Liver (tissue), 9 donors: ENCODE measurements around the gene TEKT2. TPM values are rescaled to one million over a fixed set of nuclear protein-coding genes. Genes with fewer than 3 reads are reported as not detected.

Experiments used
- DNase-seq: peaks from one replicate; pipeline ENCODE4 v3.0.0-alpha.2; 2017; ENCODE audit warnings: low spot score
- H3K27ac ChIP-seq, 2 donors: one replicate each; pipeline ENCODE4 v1.7.0; 2013; ENCODE audit warnings: inconsistent platforms in 2 of 2, low read length in 2 of 2, control low read depth in 1 of 2, low read depth in 1 of 2, mild to moderate bottlenecking in 1 of 2
- H3K27me3 ChIP-seq, 4 donors: one replicate each; pipeline versions ENCODE4 v1.6.1 to v1.7.0; 2013; ENCODE audit warnings: low read length in 3 of 4, inconsistent platforms in 1 of 4, mild to moderate bottlenecking in 1 of 4, moderate library complexity in 1 of 4; ENCODE audit not compliant: control insufficient read depth in 4 of 4, insufficient read depth in 4 of 4
- H3K36me3 ChIP-seq, 4 donors: one replicate each; pipeline versions ENCODE4 v1.6.1 to v1.7.0; 2013; ENCODE audit warnings: low read length in 3 of 4, mild to moderate bottlenecking in 3 of 4, low read depth in 1 of 4, moderate library complexity in 1 of 4; ENCODE audit not compliant: control insufficient read depth in 4 of 4, insufficient read depth in 3 of 4
- H3K4me1 ChIP-seq, 4 donors: one replicate each; pipeline versions ENCODE4 v1.6.1 to v1.7.0; 2013; ENCODE audit warnings: low read length in 3 of 4, mild to moderate bottlenecking in 3 of 4, moderate library complexity in 1 of 4; ENCODE audit not compliant: control insufficient read depth in 4 of 4, insufficient read depth in 4 of 4
- H3K4me3 ChIP-seq, 3 donors: one replicate each; pipeline versions ENCODE4 v1.6.1 to v1.7.0; 2013; ENCODE audit warnings: low read length in 3 of 3, control low read depth in 1 of 3, low read depth in 1 of 3, mild to moderate bottlenecking in 1 of 3
- H3K9ac ChIP-seq, 2 donors: one replicate each; pipeline ENCODE4 v1.7.0; 2013; ENCODE audit warnings: low read length in 2 of 2, mild to moderate bottlenecking in 2 of 2, moderate library complexity in 2 of 2, control low read depth in 1 of 2, low read depth in 1 of 2
- H3K9me3 ChIP-seq, 4 donors: one replicate each; pipeline versions ENCODE4 v1.6.1 to v1.7.0; 2013; ENCODE audit warnings: low read length in 3 of 4; ENCODE audit not compliant: control insufficient read depth in 4 of 4
- ATF3 ChIP-seq: IDR thresholded peaks from 2 replicates; pipeline ENCODE4 v1.6.1; 2016; ENCODE audit warnings: antibody characterized with exemption
- EGR1 ChIP-seq, 2 donors: IDR thresholded peaks; 2 replicates each; pipeline ENCODE4 v1.6.1; 2016 to 2018; ENCODE audit warnings: antibody characterized with exemption in 2 of 2, low read depth in 2 of 2
- FOXA1 ChIP-seq: IDR thresholded peaks from 2 replicates; pipeline ENCODE4 v1.6.1; 2016; ENCODE audit warnings: antibody characterized with exemption
- FOXA2 ChIP-seq: IDR thresholded peaks from 2 replicates; pipeline ENCODE4 v1.6.1; 2016; ENCODE audit warnings: antibody characterized with exemption
- GABPA ChIP-seq, 2 donors: IDR thresholded peaks in 1 of 2; conservative IDR thresholded peaks in 1 of 2; 2 replicates each; pipeline ENCODE4 v1.6.1; 2016; ENCODE audit warnings: antibody characterized with exemption in 2 of 2, mild to moderate bottlenecking in 1 of 2, moderate library complexity in 1 of 2
- HNF4A ChIP-seq, 2 donors: conservative IDR thresholded peaks; 2 replicates each; pipeline ENCODE4 v1.6.1; 2016; ENCODE audit warnings: antibody characterized with exemption in 2 of 2, mild to moderate bottlenecking in 2 of 2
- HNF4G ChIP-seq: IDR thresholded peaks from 2 replicates; pipeline ENCODE4 v1.6.1; 2016; ENCODE audit warnings: antibody characterized with exemption
- JUND ChIP-seq, 2 donors: IDR thresholded peaks; 2 replicates each; pipeline ENCODE4 v1.6.1; 2016; ENCODE audit warnings: antibody characterized with exemption in 2 of 2
- NR2F2 ChIP-seq: IDR thresholded peaks from 2 replicates; pipeline ENCODE4 v1.6.1; 2016; ENCODE audit warnings: antibody characterized with exemption
- RAD21 ChIP-seq, 2 donors: IDR thresholded peaks; 2 replicates each; pipeline ENCODE4 v1.6.1; 2016; ENCODE audit warnings: antibody characterized with exemption in 2 of 2, mild to moderate bottlenecking in 2 of 2
- RXRA ChIP-seq, 2 donors: IDR thresholded peaks; 2 replicates each; pipeline ENCODE4 v1.6.1; 2017 to 2018; ENCODE audit warnings: antibody characterized with exemption in 2 of 2, mild to moderate bottlenecking in 1 of 2
- YY1 ChIP-seq: IDR thresholded peaks from 2 replicates; pipeline ENCODE4 v1.6.1; 2016; ENCODE audit warnings: antibody characterized with exemption, mild to moderate bottlenecking
- WGBS: extraction: QIAGEN DNeasy Blood & Tissue Kit; methylation state at CpG from one replicate; pipeline ENCODE4 v1.1.7; 2013; 5-methylcytosine and 5-hydroxymethylcytosine counted together
- polyA plus RNA-seq, 2 donors: library from polyadenylated mRNA; stranded (reverse) in 1 of 2; unstranded in 1 of 2; fragments of 200-250 nt in 1 of 2; fragments of >200 nt in 1 of 2; fragmentation: Nextera tagmentation in 1 of 2; extraction: Ambion mirVana in 1 of 2; gene quantifications; one replicate each; pipeline versions ENCODE4 v1.2.1 to v1.2.3, GENCODE V29; 2013 to 2015
- total RNA-seq, 2 donors: library from RNA; depleted of rRNA; stranded (reverse); fragments of >200 nt; gene quantifications; one replicate each; pipeline ENCODE4 v1.2.3, GENCODE V29; 2014
- TF ChIP-seq, protein P1 (sequence below): fragments of 150-350 bp; IDR thresholded peaks from 2 replicates; pipeline ENCODE4 v1.5.1; 2017; ENCODE audit warnings: improper control_type of control experiment, low read depth, low read length; ENCODE audit not compliant: missing input control
- TF ChIP-seq, protein P2 (sequence below): IDR thresholded peaks from 2 replicates; pipeline ENCODE4 v1.6.1; 2016; ENCODE audit warnings: antibody characterized with exemption
- TF ChIP-seq, protein P3 (sequence below): IDR thresholded peaks from 2 replicates; pipeline ENCODE4 v1.6.1; 2016; ENCODE audit warnings: antibody characterized with exemption, mild to moderate bottlenecking
- donor health status: healthy.
- donor health status: healthy.
- donor health status: healthy.
- donor health status: healthy.
- donor health status: healthy.

Gene TEKT2
- total and polyA plus RNA-seq, 4 donors: 0.14 to 0.17 TPM; not detected in 2

DNA sequence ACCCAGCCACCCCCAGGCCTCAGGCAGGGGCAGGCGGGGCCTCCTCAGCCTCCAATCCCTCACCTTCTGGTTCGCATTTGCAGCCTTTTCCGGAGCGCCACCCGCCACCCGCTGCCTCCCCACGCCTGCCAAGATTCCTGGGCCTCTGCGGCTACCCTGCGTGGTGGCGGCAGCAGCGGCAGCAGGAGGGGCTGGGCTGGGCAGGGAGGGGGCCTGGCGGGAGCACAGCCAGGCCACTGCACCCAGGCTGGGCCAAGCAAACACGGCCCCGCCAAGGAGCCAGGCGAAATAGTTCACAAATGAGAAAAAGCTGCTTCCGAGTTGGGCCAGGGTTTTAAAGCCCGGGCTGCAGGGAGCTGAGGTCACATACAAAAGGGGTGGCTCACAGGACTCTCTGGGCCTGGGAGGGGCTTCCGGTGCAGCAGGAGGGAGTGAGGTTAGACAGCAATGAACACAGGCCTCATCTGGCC, 31.3 kb downstream of the TEKT2 start:
- H3K9ac ChIP-seq: no peak overlapping the region
- WGBS: 83% methylated on average over 18 of the region's 18 CpGs
- no peaks in the 10 kb centered on the region for H3K9me3 ChIP-seq
- TF ChIP-seq HNF4A (conservative IDR thresholded peaks at IDR 0.05): no peak
- TF ChIP-seq FOXA1: no peak
- no peak for TF ChIP-seq HNF4G
- H3K27me3 ChIP-seq: no peaks in the 10 kb centered on the region
- H3K4me1 ChIP-seq: no peaks in the 10 kb centered on the region
- H3K4me3 ChIP-seq: no peak overlapping the region
- no peak for DNase-seq
- H3K36me3 ChIP-seq: no peaks in the 10 kb centered on the region
- H3K27ac ChIP-seq: no peak overlapping the region

- Histone ChIP-seq H3K27me3 (no peaks in the 10 kb centered on the region), H3K4me1 (no peaks in the 10 kb centered on the region), H3K9me3 (no peaks in the 10 kb centered on the region), H3K36me3 (no peaks in the 10 kb centered on the region), H3K9ac (no peak overlapping the region), H3K4me3 (no peak overlapping the region), H3K27ac (no peak overlapping the region)
- no peak for DNase-seq
- WGBS: 81% methylated on average over 5 of the region's 5 CpGs
- TF ChIP-seq RAD21 (IDR thresholded peaks at IDR 0.05) (no peak), JUND (IDR thresholded peaks at IDR 0.05) (no peak), NR2F2 (no peak), RXRA (IDR thresholded peaks at IDR 0.05) (no peak), GABPA (IDR thresholded peaks at IDR 0.05 in 1 of 2, conservative IDR thresholded peaks at IDR 0.05 in 1 of 2) (no peak), YY1 (no peak), EGR1 (IDR thresholded peaks at IDR 0.05; ENCODE audit: low read depth in 2 of 2) (no peak), ATF3 (no peak), FOXA2 (no peak)
- TF ChIP-seq, protein P1, sequence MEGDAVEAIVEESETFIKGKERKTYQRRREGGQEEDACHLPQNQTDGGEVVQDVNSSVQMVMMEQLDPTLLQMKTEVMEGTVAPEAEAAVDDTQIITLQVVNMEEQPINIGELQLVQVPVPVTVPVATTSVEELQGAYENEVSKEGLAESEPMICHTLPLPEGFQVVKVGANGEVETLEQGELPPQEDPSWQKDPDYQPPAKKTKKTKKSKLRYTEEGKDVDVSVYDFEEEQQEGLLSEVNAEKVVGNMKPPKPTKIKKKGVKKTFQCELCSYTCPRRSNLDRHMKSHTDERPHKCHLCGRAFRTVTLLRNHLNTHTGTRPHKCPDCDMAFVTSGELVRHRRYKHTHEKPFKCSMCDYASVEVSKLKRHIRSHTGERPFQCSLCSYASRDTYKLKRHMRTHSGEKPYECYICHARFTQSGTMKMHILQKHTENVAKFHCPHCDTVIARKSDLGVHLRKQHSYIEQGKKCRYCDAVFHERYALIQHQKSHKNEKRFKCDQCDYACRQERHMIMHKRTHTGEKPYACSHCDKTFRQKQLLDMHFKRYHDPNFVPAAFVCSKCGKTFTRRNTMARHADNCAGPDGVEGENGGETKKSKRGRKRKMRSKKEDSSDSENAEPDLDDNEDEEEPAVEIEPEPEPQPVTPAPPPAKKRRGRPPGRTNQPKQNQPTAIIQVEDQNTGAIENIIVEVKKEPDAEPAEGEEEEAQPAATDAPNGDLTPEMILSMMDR: no peak
- TF ChIP-seq, protein P2, sequence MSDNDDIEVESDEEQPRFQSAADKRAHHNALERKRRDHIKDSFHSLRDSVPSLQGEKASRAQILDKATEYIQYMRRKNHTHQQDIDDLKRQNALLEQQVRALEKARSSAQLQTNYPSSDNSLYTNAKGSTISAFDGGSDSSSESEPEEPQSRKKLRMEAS: no peak
Observed at GRCh38 chr1:36115931-36116330, 32.0 kb downstream of the TEKT2 start.

GRCh38 chr1:36116901-36117300, 33.0 kb downstream of the TEKT2 start:
- no peak for DNase-seq
- no peaks in the 10 kb centered on the region for H3K9me3 ChIP-seq
- H3K4me1 ChIP-seq: no peaks in the 10 kb centered on the region
- H3K27ac ChIP-seq: no peak overlapping the region
- no peaks in the 10 kb centered on the region for H3K27me3 ChIP-seq
- no peak overlapping the region for H3K4me3 ChIP-seq
- no peaks in the 10 kb centered on the region for H3K36me3 ChIP-seq
- WGBS: 90% methylated on average over 5 of the region's 5 CpGs
- no peak overlapping the region for H3K9ac ChIP-seq
- TF ChIP-seq, protein P2: no peak
- TF ChIP-seq GABPA (IDR thresholded peaks at IDR 0.05 in 1 of 2, conservative IDR thresholded peaks at IDR 0.05 in 1 of 2) (no peak), EGR1 (IDR thresholded peaks at IDR 0.05; ENCODE audit: low read depth in 2 of 2) (no peak), NR2F2 (no peak), RAD21 (IDR thresholded peaks at IDR 0.05) (no peak), FOXA1 (no peak), YY1 (no peak)
- TF ChIP-seq, protein P3, sequence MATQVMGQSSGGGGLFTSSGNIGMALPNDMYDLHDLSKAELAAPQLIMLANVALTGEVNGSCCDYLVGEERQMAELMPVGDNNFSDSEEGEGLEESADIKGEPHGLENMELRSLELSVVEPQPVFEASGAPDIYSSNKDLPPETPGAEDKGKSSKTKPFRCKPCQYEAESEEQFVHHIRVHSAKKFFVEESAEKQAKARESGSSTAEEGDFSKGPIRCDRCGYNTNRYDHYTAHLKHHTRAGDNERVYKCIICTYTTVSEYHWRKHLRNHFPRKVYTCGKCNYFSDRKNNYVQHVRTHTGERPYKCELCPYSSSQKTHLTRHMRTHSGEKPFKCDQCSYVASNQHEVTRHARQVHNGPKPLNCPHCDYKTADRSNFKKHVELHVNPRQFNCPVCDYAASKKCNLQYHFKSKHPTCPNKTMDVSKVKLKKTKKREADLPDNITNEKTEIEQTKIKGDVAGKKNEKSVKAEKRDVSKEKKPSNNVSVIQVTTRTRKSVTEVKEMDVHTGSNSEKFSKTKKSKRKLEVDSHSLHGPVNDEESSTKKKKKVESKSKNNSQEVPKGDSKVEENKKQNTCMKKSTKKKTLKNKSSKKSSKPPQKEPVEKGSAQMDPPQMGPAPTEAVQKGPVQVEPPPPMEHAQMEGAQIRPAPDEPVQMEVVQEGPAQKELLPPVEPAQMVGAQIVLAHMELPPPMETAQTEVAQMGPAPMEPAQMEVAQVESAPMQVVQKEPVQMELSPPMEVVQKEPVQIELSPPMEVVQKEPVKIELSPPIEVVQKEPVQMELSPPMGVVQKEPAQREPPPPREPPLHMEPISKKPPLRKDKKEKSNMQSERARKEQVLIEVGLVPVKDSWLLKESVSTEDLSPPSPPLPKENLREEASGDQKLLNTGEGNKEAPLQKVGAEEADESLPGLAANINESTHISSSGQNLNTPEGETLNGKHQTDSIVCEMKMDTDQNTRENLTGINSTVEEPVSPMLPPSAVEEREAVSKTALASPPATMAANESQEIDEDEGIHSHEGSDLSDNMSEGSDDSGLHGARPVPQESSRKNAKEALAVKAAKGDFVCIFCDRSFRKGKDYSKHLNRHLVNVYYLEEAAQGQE: no peak
- TF ChIP-seq, protein P1: no peak
